Measurements from ENCODE around the gene EXT2. TPM values are rescaled to one million over a fixed set of nuclear protein-coding genes. Genes with fewer than 3 reads are reported as not detected.

The EXT2 gene
- total RNA-seq, 1 experiment from 2014 or later: 42.9 TPM

- Histone ChIP-seq H3K4me2 (ENCODE audit: insufficient read depth, insufficient read length, low read length) (no peak overlapping the region), H2BK5ac (ENCODE audit: insufficient read length, low read length) (no peak overlapping the region), H3K79me1 (ENCODE audit: insufficient read depth, low read depth, low read length, poor library complexity, severe bottlenecking) (no peaks in the 10 kb centered on the region), H3T11ph (ENCODE audit: low read length) (no peak overlapping the region), H2AK5ac (ENCODE audit: insufficient read length, low read length) (no peak overlapping the region), H3K23me2 (ENCODE audit: insufficient read length, low read depth, low read length, poor library complexity, severe bottlenecking) (no peaks in the 10 kb centered on the region), H3K27me3 (ENCODE audit: insufficient read depth, low read length) (no peaks in the 10 kb centered on the region), H4K20me1 (ENCODE audit: control insufficient read depth, insufficient read depth, insufficient read length) (no peaks in the 10 kb centered on the region), H4K8ac (replicated peaks; ENCODE audit: insufficient read length, low read depth, low read length) (no peak overlapping the region), H3K18ac (ENCODE audit: insufficient read length, low read depth, low read length) (no peak overlapping the region), H3K23ac (ENCODE audit: insufficient read length, low read depth, low read length) (no peak overlapping the region), H3K9me3 (ENCODE audit: control insufficient read depth, low read depth, low read length) (no peaks in the 10 kb centered on the region), H4K5ac (ENCODE audit: insufficient read length, low read depth, low read length) (no peak overlapping the region), H3K9ac (ENCODE audit: extremely low read depth, insufficient read length, low read length) (no peak overlapping the region), H3K4me1 (ENCODE audit: insufficient read depth, low read length) (no peaks in the 10 kb centered on the region), H2BK15ac (ENCODE audit: low read depth, low read length) (no peak overlapping the region), H3K27ac (ENCODE audit: insufficient read length, low read depth, low read length) (no peak overlapping the region), H3K56ac (ENCODE audit: insufficient read length, low read depth, low read length) (no peak overlapping the region), H2BK12ac (ENCODE audit: insufficient read length, low read depth, low read length) (no peak overlapping the region), H2BK120ac (ENCODE audit: low read depth, low read length, poor library complexity, severe bottlenecking) (no peak overlapping the region), H2BK20ac (ENCODE audit: low read depth, low read length, poor library complexity, severe bottlenecking) (no peak overlapping the region), H4K91ac (ENCODE audit: insufficient read length, low read depth, low read length) (no peak overlapping the region), H3K4ac (ENCODE audit: low read depth, low read length) (no peak overlapping the region), H3K14ac (ENCODE audit: insufficient read depth, low read length) (no peak overlapping the region), H3K79me2 (ENCODE audit: insufficient read depth, low read length) (no peaks in the 10 kb centered on the region), H2AFZ (ENCODE audit: low read length) (no peak overlapping the region)
- no CpG with 5 or more reads among the region's 4 CpGs for WGBS (ENCODE audit: extremely low coverage, insufficient read length, low lambda C conversion rate)
- Mint-ChIP-seq H3K27me3 (ENCODE audit: low read depth) (peaks cover 11% of the 10 kb centered on the region), H3K9me3 (peaks cover 0 to 3% of the 10 kb centered on the region in 2 experiments; a peak in 1 of 5 replicates), H3K4me3 (no peak overlapping the region), H3K4me1 (no peaks in the 10 kb centered on the region), H3K27ac (no peak overlapping the region), H3K36me3 (ENCODE audit: insufficient read depth in 1 of 3, low read depth in 3 of 3) (no peaks in the 10 kb centered on the region)
- TF ChIP-seq CTCF (conservative IDR thresholded peaks at IDR 0.05): no peak
- no peak for DNase-seq
Observed at GRCh38 chr11:44051171-44051570, 44.3 kb upstream of the EXT2 start.
